Lung (tissue), 12 donors: ENCODE measurements around the gene MAP6. TPM values are rescaled to one million over a fixed set of nuclear protein-coding genes. Genes with fewer than 3 reads are reported as not detected.
A peak's percentile ranks its signal among the peaks of the same experiment; 100 is the strongest.

ENCODE experiments used
- ATAC-seq: fragments of 200-7000 bp; cut with Tn5 transposase; one replicate; pipeline ENCODE4 v1.9.1; 2020; ENCODE audit warnings: moderate number of reproducible peaks; ENCODE audit not compliant: insufficient read depth, low FRiP score
- DNase-seq, 3 donors: peaks; one replicate each; pipeline ENCODE4 v3.0.0-alpha.2; 2013 to 2017
- H3K27ac ChIP-seq, 2 donors: one replicate each; pipeline ENCODE4 v1.5.1; 2013; ENCODE audit warnings: mild to moderate bottlenecking in 2 of 2, moderate library complexity in 2 of 2, control low read depth in 1 of 2, inconsistent platforms in 1 of 2, low read depth in 1 of 2, low read length in 1 of 2
- H3K27me3 ChIP-seq, 3 donors: one replicate each; pipeline ENCODE4 v1.5.1; 2013; ENCODE audit warnings: low read length in 2 of 3; ENCODE audit not compliant: control insufficient read depth in 3 of 3, insufficient read depth in 3 of 3
- H3K36me3 ChIP-seq, 4 donors: one replicate each; pipeline ENCODE4 v1.5.1; 2013; ENCODE audit warnings: low read length in 4 of 4, mild to moderate bottlenecking in 1 of 4, moderate library complexity in 1 of 4; ENCODE audit not compliant: control insufficient read depth in 4 of 4, insufficient read depth in 4 of 4
- H3K4me1 ChIP-seq, 5 donors: one replicate each; pipeline ENCODE4 v1.5.1; 2013; ENCODE audit warnings: low read length in 5 of 5, mild to moderate bottlenecking in 2 of 5, moderate library complexity in 1 of 5; ENCODE audit not compliant: control insufficient read depth in 5 of 5, insufficient read depth in 5 of 5
- H3K4me3 ChIP-seq: one replicate; pipeline ENCODE4 v1.5.1; 2013; ENCODE audit warnings: mild to moderate bottlenecking, control low read depth, moderate library complexity
- H3K9ac ChIP-seq, 2 donors: one replicate each; pipeline ENCODE4 v1.5.1; 2013; ENCODE audit warnings: low read length in 2 of 2, control low read depth in 1 of 2; ENCODE audit not compliant: insufficient read depth in 1 of 2
- H3K9me3 ChIP-seq, 4 donors: one replicate each; pipeline ENCODE4 v1.5.1; 2013; ENCODE audit warnings: low read length in 3 of 4, mild to moderate bottlenecking in 1 of 4, moderate library complexity in 1 of 4; ENCODE audit not compliant: control insufficient read depth in 4 of 4, insufficient read depth in 3 of 4
- WGBS, 2 donors: extraction: QIAGEN DNeasy Blood & Tissue Kit; methylation state at CpG; one replicate each; pipeline ENCODE4 v1.1.7; 2013; 5-methylcytosine and 5-hydroxymethylcytosine counted together
- polyA plus RNA-seq, 2 donors: library from polyadenylated mRNA; stranded (reverse); fragments of 200-250 nt; gene quantifications; one replicate each; pipeline ENCODE4 v1.2.1, GENCODE V29; 2013
- total RNA-seq, 2 donors: library from RNA; depleted of rRNA in 1 of 2; stranded (reverse); fragments of >200 nt in 1 of 2; gene quantifications; one replicate each; pipeline ENCODE4 v1.2.1, GENCODE V29; 2014 to 2021
- TF ChIP-seq, protein P1 (sequence below): IDR thresholded peaks from 2 replicates; pipeline ENCODE4 v1.5.1; 2012; ENCODE audit warnings: mild to moderate bottlenecking; ENCODE audit errors: control extremely low read depth, extremely low read depth
- donor health status: control.
- donor health status: control.
- donor health status: Bipolar disorder and iron deficiency.
- donor health status: healthy.
- donor health status: DM: yes; HTN: yes; CAD: no.

The MAP6 gene
- total and polyA plus RNA-seq, 4 donors = 5.8 to 17.8 (median 7.2) TPM

DNA sequence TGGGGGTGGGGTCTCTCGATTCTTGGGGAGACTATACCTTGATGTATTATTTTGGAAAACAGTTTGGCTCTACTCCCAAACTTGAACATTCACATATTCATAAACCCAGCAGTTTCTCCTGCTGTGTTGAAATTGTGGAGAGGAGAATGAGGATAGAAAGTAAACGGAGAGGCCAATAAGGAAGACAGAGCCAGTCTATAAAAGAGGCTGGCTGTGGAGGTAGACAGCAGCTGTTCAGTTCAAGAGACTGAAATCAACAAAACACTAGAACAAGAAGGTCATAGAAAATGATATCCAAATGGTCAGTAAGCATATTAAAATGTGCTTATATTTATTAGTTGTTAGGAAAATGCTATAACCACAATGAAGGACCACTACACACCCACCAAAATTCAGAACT lies 46.9 kb upstream of the MAP6 start:
- ATAC-seq = no peak
- no peaks in the 10 kb centered on the region for H3K4me1 ChIP-seq

DNA sequence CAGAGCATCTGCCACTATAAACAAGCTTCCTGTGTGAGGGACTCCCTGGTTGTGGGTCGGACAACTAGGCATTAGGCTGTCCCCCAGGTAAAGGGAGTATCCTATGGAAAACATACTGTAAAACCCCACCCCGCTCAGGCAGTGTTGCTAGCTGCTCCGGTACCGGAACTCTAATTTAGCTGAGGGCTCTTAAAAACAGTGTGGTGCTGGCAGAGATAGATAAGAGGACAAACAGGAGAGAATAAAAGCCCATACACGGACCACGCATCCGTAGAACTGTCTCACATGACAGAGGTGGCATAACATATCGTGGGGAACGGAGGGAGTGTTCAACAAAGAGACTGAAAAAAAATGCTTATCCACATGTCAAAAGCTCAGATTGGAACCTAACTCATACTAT lies 45.4 kb upstream of the MAP6 start:
- H3K27ac ChIP-seq = no peak overlapping the region
- 69 to 71% methylated on average over 9 of the region's 9 CpGs for WGBS, 2 donors
- no peak for ATAC-seq

More for the DNA sequence above, 46.9 kb upstream of the MAP6 start:
- Histone ChIP-seq H3K9ac (no peak overlapping the region), H3K27ac (no peak overlapping the region), H3K27me3 (no peaks in the 10 kb centered on the region), H3K36me3 (no peaks in the 10 kb centered on the region), H3K4me3 (no peak overlapping the region), H3K9me3 (no peaks in the 10 kb centered on the region)
- TF ChIP-seq, protein P1, sequence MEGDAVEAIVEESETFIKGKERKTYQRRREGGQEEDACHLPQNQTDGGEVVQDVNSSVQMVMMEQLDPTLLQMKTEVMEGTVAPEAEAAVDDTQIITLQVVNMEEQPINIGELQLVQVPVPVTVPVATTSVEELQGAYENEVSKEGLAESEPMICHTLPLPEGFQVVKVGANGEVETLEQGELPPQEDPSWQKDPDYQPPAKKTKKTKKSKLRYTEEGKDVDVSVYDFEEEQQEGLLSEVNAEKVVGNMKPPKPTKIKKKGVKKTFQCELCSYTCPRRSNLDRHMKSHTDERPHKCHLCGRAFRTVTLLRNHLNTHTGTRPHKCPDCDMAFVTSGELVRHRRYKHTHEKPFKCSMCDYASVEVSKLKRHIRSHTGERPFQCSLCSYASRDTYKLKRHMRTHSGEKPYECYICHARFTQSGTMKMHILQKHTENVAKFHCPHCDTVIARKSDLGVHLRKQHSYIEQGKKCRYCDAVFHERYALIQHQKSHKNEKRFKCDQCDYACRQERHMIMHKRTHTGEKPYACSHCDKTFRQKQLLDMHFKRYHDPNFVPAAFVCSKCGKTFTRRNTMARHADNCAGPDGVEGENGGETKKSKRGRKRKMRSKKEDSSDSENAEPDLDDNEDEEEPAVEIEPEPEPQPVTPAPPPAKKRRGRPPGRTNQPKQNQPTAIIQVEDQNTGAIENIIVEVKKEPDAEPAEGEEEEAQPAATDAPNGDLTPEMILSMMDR = no peak
- DNase-seq = no peak
- WGBS, 2 donors = 88 to 89% methylated on average over 2 of the region's 2 CpGs

DNA sequence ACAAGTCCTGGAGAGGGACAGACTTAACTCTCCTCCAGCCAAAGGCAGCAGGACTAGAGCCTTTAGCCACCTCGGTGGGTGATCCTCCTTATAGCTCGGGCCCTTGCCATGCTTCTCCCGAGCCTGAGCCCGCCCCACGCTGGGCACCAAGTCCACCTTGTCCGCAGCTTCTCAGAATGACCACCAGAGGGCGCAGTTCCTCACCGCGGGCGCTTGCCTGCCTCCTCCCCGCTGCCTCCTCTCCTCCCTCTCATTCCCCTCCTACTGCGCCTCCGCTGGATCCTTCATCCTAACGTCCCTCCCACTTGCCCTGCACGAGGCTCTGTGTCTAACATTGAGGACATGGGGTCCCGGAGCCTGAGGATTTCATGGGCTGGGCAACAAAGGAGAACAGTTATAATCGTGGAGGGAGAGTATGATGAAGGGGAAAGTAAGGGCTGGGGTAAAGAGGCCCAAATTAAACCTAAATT lies 37.5 kb upstream of the MAP6 start:
- Histone ChIP-seq H3K27me3 (no peaks in the 10 kb centered on the region), H3K36me3 (no peaks in the 10 kb centered on the region), H3K27ac (no peak overlapping the region), H3K4me1 (no peaks in the 10 kb centered on the region), H3K9ac (no peak overlapping the region), H3K9me3 (no peaks in the 10 kb centered on the region), H3K4me3 (no peak overlapping the region)
- WGBS, 2 donors = 3 to 5% methylated on average over 17 of the region's 17 CpGs
- ATAC-seq = peak; percentile 82
- TF ChIP-seq, protein P1 = peak; percentile 75
- peak; percentile 67 to 76 (median 71) for DNase-seq

More for the DNA sequence above, 45.4 kb upstream of the MAP6 start:
- Histone ChIP-seq H3K36me3 (no peaks in the 10 kb centered on the region), H3K27me3 (no peaks in the 10 kb centered on the region), H3K9ac (no peak overlapping the region), H3K4me3 (no peak overlapping the region), H3K4me1 (no peaks in the 10 kb centered on the region), H3K9me3 (no peaks in the 10 kb centered on the region)
- TF ChIP-seq, protein P1 = no peak
- no peak for DNase-seq

DNA sequence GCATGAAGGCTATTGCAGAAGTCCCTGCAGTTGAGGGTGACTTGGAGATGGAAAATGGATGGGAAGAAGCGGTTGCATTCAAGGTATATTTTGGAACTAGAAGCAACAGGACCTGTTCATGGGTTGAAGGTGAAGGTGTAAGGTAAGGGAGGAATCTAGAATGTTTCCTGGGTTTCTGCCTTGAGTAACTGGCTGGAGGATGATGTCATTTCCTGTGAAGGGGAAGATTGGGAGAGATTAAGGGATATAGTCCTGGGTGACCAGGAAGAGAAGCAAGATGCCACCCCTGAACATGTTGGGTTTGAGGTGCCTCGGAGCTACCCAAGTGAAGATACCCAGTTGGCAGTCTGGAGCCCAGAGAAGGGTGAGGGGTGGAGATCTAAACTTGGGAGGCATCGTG lies 36.7 kb upstream of the MAP6 start:
- Histone ChIP-seq H3K27ac (no peak overlapping the region), H3K4me1 (peaks cover 0 to 4% (median 0%) of the 10 kb centered on the region in 5 donors), H3K36me3 (no peaks in the 10 kb centered on the region), H3K9ac (no peak overlapping the region), H3K9me3 (no peaks in the 10 kb centered on the region), H3K4me3 (no peak overlapping the region), H3K27me3 (no peaks in the 10 kb centered on the region)
- 89 to 94% methylated on average over 3 of the region's 3 CpGs for whole genome bisulfite sequencing, 2 donors
- ATAC-seq = no peak
- TF ChIP-seq, protein P1 = no peak
- no peak for DNase-seq
